Glutamatergic neuron (in vitro differentiated cells): ENCODE measurements around the gene RPS6KB2. TPM values are rescaled to one million over a fixed set of nuclear protein-coding genes. Genes with fewer than 3 reads are reported as not detected.
"Not testable (repeated sequence)": the region's sequence is repeated elsewhere in the genome, so short reads cannot be mapped to it uniquely, and the experiment has no call there.

ENCODE experiments used
- DNase-seq: peaks from one replicate; pipeline ENCODE4 v3.0.0; 2022
- H3K27ac Mint-ChIP-seq: one replicate; pipeline ENCODE4 v1.8.0; 2020; ENCODE audit warnings: mild to moderate bottlenecking, mixed read lengths, inconsistent platforms; ENCODE audit not compliant: unreplicated experiment
- H3K27me3 Mint-ChIP-seq: one replicate; pipeline ENCODE4 v1.8.0; 2020; ENCODE audit warnings: mild to moderate bottlenecking, moderate library complexity, mixed read lengths, inconsistent platforms; ENCODE audit not compliant: unreplicated experiment
- H3K36me3 Mint-ChIP-seq: one replicate; pipeline ENCODE4 v1.8.0; 2020; ENCODE audit warnings: mild to moderate bottlenecking, mixed read lengths, inconsistent platforms; ENCODE audit not compliant: unreplicated experiment
- H3K4me1 Mint-ChIP-seq: one replicate; pipeline ENCODE4 v1.8.0; 2020; ENCODE audit warnings: mild to moderate bottlenecking, low read depth, mixed read lengths, inconsistent platforms; ENCODE audit not compliant: unreplicated experiment
- H3K4me3 Mint-ChIP-seq: one replicate; pipeline ENCODE4 v1.8.0; 2020; ENCODE audit warnings: mild to moderate bottlenecking, mixed read lengths, inconsistent platforms; ENCODE audit not compliant: unreplicated experiment
- H3K9me3 Mint-ChIP-seq: one replicate; pipeline ENCODE4 v1.8.0; 2020; ENCODE audit warnings: mild to moderate bottlenecking, moderate library complexity, mixed read lengths, inconsistent platforms; ENCODE audit not compliant: unreplicated experiment
- CTCF ChIP-seq: fragments of 200-600 bp; sonication (generic); IDR thresholded peaks from one replicate; pipeline ENCODE4 v1.5.0; 2021; ENCODE audit not compliant: partially characterized antibody, unreplicated experiment
- total RNA-seq: library from RNA; stranded (reverse); fragmentation: NEBNext Ultra II Directional; extraction: Animal tissue kit (Norgen Biotek cat#: 25700); gene quantifications from one replicate; pipeline ENCODE4 v1.2.1, GENCODE V29; 2021; ENCODE audit not compliant: unreplicated experiment

The RPS6KB2 gene
- total RNA-seq, 1 donor from 2014 or later: 69.0 TPM

GRCh38 chr11:67422891-67423290 lies 5.4 kb upstream of the RPS6KB2 start:
- peak; percentile 12 for DNase-seq
- no peak for TF ChIP-seq CTCF
- H3K27ac Mint-ChIP-seq: no peak overlapping the region

GRCh38 chr11:67423466-67423865 lies 4.8 kb upstream of the RPS6KB2 start:
- Mint-ChIP-seq H3K27me3 (peaks cover 1% of the 10 kb centered on the region), H3K27ac (no peak overlapping the region), H3K36me3 (no peaks in the 10 kb centered on the region), H3K9me3 (peaks cover 5% of the 10 kb centered on the region), H3K4me3 (no peak overlapping the region), H3K4me1 (no peaks in the 10 kb centered on the region)
- DNase-seq: no peak
- no peak for TF ChIP-seq CTCF

More at GRCh38 chr11:67422891-67423290, 5.4 kb upstream of the RPS6KB2 start:
- H3K9me3 Mint-ChIP-seq: peaks cover 5% of the 10 kb centered on the region
- no peak overlapping the region for H3K4me3 Mint-ChIP-seq
- no peaks in the 10 kb centered on the region for H3K4me1 Mint-ChIP-seq
- peaks cover 5% of the 10 kb centered on the region for H3K27me3 Mint-ChIP-seq
- no peaks in the 10 kb centered on the region for H3K36me3 Mint-ChIP-seq

GRCh38 chr11:67423891-67424613 lies 4.2 kb upstream of the RPS6KB2 start:
- TF ChIP-seq CTCF: no peak
- Mint-ChIP-seq H3K4me3 (no peak overlapping the region), H3K27me3 (peaks cover 4% of the 10 kb centered on the region), H3K36me3 (no peaks in the 10 kb centered on the region), H3K9me3 (peaks cover 7% of the 10 kb centered on the region), H3K27ac (no peak overlapping the region), H3K4me1 (no peaks in the 10 kb centered on the region)
- DNase-seq: peak; percentile 15

- not testable (repeated sequence) for H3K36me3 Mint-ChIP-seq, H3K9me3 Mint-ChIP-seq, H3K4me1 Mint-ChIP-seq, DNase-seq, H3K27me3 Mint-ChIP-seq
- Mint-ChIP-seq H3K4me3 (peak overlapping the region; percentile 99), H3K27ac (peak overlapping the region; percentile 92)
Measured at GRCh38 chr11:67427364-67427859, 882 bp upstream of the RPS6KB2 start.

GRCh38 chr11:67429038-67429668 lies 859 bp downstream of the RPS6KB2 start:
- TF ChIP-seq CTCF: no peak
- Mint-ChIP-seq H3K27me3 (peaks cover 2% of the 10 kb centered on the region), H3K27ac (peak overlapping the region; percentile 94), H3K4me1 (no peaks in the 10 kb centered on the region), H3K4me3 (peak overlapping the region; percentile 99), H3K9me3 (peaks cover 6% of the 10 kb centered on the region), H3K36me3 (no peaks in the 10 kb centered on the region)
- DNase-seq: peak; percentile 4
